Activated CD4-positive, alpha-beta memory T cell treated with anti-CD3 and anti-CD28 coated beads for 36 hours (primary cell): ENCODE measurements around the gene C2CD2. TPM values are rescaled to one million over a fixed set of nuclear protein-coding genes. Genes with fewer than 3 reads are reported as not detected.

ENCODE experiments used
- CTCF ChIA-PET: fragments of 350-600 bp; sonication (Branson Sonifier 250); formaldehyde crosslinking; loops from one replicate; lab custom pipeline; 2021; ENCODE audit warnings: antibody characterized with exemption, inconsistent platforms; lab: Charles Lee
- POLR2A ChIA-PET: fragments of 350-600 bp; sonication (Branson Sonifier 250); formaldehyde crosslinking; loops from one replicate; lab custom pipeline; 2021; ENCODE audit warnings: antibody characterized with exemption; lab: Charles Lee
- DNase-seq: peaks from one replicate; pipeline ENCODE4 v3.0.0-alpha.2; 2020
- H3K27ac Mint-ChIP-seq: one replicate; pipeline ENCODE4 v1.8.0; 2021; ENCODE audit warnings: mixed read lengths
- H3K27me3 Mint-ChIP-seq: one replicate; pipeline ENCODE4 v1.8.0; 2021; ENCODE audit warnings: mixed read lengths
- H3K36me3 Mint-ChIP-seq: one replicate; pipeline ENCODE4 v1.8.0; 2021; ENCODE audit warnings: mixed read lengths
- H3K4me1 Mint-ChIP-seq: one replicate; pipeline ENCODE4 v1.8.0; 2021; ENCODE audit warnings: low read depth, mixed read lengths
- H3K4me3 Mint-ChIP-seq: one replicate; pipeline ENCODE4 v1.8.0; 2021; ENCODE audit warnings: mild to moderate bottlenecking, mixed read lengths
- H3K9me3 Mint-ChIP-seq: one replicate; pipeline ENCODE4 v1.8.0; 2021; ENCODE audit warnings: mixed read lengths
- intact Hi-C: fragments of 100-400 bp; cut with micrococcal nuclease; formaldehyde crosslinking; loops from one replicate; pipeline ENCODE4 v1.15.1; 2023
- total RNA-seq, 2 experiments: library from RNA; stranded (reverse); gene quantifications; one replicate each; pipeline ENCODE4 v1.2.3, GENCODE V29; 2021

C2CD2 gene
- total RNA-seq, 2 experiments from 2014 or later = 3.8 to 7.5 TPM

DNA sequence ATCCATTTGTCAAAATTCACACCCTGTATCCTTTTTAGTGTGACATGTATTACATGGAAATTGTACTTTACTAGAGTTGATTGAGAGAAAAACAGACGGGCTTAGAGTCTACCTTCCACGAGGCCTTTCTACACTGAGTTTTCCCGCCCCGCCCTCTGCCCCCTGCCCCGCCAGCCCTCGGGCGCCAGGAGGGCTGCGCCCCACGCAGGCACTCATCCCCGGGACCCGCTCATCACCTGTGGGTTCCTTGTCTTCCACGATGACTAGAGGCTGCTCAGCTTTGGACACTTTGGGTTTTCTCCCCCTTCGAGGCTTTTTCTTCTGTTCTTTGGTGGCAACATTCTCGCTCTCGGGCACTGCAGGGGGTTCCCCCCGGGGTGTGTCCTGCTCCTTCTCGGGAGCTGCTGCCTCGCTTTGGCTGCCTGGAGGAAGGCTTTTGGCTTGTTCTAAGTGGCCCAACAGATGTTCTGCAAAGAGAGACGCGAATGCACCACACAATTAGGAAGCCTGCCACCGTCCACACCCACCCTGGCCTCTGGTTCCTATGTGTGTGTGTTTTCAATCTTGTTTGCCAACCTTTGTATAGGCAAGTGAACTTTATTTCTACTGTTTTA lies 114.3 kb downstream of the C2CD2 start:
- intact Hi-C loops = no loop called here
- Mint-ChIP-seq H3K36me3 (peaks cover 51% of the 10 kb centered on the region), H3K4me3 (no peak overlapping the region), H3K9me3 (peaks cover 8% of the 10 kb centered on the region), H3K27ac (no peak overlapping the region), H3K4me1 (no peaks in the 10 kb centered on the region), H3K27me3 (no peaks in the 10 kb centered on the region)
- DNase-seq = no peak
- POLR2A ChIA-PET = no interaction called here
- CTCF ChIA-PET = no interaction called here

DNA sequence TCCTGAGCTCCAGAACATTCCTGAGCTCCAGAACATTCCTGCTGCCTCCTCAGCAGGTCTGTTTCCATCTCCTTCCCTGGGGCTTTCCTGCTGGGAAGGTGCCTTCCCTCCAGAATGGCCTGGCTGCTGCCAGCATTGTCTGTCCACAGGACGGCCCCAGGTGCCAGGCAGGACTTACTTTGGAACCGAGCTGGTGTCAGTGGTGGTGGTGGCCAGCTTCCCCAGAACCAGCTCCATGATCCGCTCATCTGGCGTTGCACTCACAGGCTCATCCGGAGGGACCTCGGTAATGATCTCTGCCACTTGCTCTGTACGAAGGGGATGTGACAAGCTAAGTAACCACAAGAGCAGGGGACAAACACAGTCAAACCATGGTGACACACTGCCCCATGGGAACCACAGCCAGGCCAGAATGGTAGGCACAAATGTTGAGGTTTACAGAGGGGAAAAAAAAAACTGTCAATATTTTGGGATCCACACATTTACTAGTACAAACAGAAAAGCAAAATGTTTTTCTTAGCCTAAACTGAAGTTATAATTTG lies 116.0 kb downstream of the C2CD2 start:
- no peaks in the 10 kb centered on the region for H3K27me3 Mint-ChIP-seq
- H3K4me1 Mint-ChIP-seq = no peaks in the 10 kb centered on the region
- peaks cover 46% of the 10 kb centered on the region for H3K36me3 Mint-ChIP-seq
- DNase-seq = no peak
- ChIA-PET CTCF (interaction anchor here (0.9 to 2.3 kb wide), 2 partner anchors 270 to 280 kb away, joined by 3 to 7 read pairs; no protein-coding TSS in a partner anchor), POLR2A (no interaction called here)
- no peak overlapping the region for H3K4me3 Mint-ChIP-seq
- intact Hi-C loops = no loop called here
- peaks cover 8% of the 10 kb centered on the region for H3K9me3 Mint-ChIP-seq
- H3K27ac Mint-ChIP-seq = no peak overlapping the region

DNA sequence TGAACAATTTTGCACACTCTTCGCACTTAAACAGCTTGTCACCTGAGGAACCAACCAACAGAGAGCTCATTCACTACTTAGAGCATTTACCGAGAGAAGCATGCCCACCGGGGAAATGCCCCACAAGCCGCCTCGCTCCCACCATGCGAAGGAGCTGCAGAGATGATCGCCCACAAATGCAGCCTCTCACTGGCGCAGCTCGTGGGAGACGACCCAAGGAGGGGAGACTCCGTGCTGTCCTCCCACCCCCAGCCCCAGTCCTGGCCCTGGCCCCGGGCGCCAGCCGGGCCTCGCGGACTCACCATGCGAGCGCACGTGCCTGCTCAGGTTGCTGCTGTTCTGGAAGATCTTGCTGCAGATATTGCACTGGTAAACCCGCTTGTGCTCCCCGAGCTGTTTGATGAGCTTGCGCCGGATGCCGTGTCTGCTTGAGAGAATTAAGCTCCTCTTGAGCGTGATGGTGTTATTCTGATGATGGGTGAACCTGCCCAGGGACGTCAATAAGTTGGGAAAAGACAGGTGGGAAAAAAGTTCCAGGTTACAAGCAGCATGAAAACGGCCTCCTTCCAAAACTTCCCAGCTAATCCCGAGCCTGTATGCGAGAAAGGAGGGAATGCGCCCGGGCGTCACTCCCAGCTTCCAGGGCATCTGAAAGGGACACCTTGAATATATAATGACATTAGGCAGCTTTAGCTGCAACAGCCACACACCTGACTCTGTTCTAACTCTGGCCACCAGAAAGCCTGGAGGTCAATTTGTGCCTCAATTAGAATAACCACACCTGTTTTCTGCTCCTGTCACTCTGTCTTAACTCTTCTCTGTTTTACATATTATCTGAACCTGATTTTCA lies 117.4 kb downstream of the C2CD2 start:
- Mint-ChIP-seq H3K27ac (no peak overlapping the region), H3K36me3 (peaks cover 39% of the 10 kb centered on the region), H3K4me1 (no peaks in the 10 kb centered on the region), H3K9me3 (peaks cover 7% of the 10 kb centered on the region), H3K27me3 (no peaks in the 10 kb centered on the region), H3K4me3 (no peak overlapping the region)
- intact Hi-C loops = no loop called here
- ChIA-PET CTCF (interaction anchor here (1.0 to 2.3 kb wide), 2 partner anchors 20 to 281 kb away, joined by 5 to 7 read pairs; no protein-coding TSS in a partner anchor), POLR2A (no interaction called here)
- no peak for DNase-seq

DNA sequence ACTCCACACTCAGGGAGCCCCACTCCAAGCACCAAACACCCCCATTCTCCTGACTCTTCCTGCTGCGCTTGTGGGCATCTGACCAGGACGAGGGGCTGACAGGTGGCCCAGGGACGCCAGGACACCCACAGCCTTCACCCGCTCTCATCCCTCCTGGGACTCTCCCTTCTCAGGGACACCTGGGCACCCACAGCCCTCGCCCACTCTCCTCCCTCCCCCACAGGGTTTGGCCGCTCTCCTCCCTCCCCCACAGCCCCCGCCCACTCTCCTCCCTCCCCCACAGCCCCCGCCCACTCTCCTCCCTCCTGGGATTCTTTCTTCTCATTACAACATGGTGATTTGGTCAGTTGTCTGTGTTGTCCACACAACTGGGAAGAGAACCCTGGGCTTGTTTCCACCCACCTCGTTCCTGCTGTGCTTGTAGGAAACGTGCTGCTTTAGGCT lies 118.1 kb downstream of the C2CD2 start:
- ChIA-PET CTCF (interaction anchor here (1.0 kb wide), 1 partner anchor 19 kb away, joined by 5 read pairs; no protein-coding TSS in a partner anchor), POLR2A (no interaction called here)
- H3K9me3 Mint-ChIP-seq = peaks cover under 1% of the 10 kb centered on the region
- no peak overlapping the region for H3K27ac Mint-ChIP-seq
- no peaks in the 10 kb centered on the region for H3K4me1 Mint-ChIP-seq
- H3K36me3 Mint-ChIP-seq = peaks cover 33% of the 10 kb centered on the region
- H3K4me3 Mint-ChIP-seq = no peak overlapping the region
- intact Hi-C loops = no loop called here
- no peak for DNase-seq
- no peaks in the 10 kb centered on the region for H3K27me3 Mint-ChIP-seq

Other genes starting within 250 kb of the C2CD2 start
- under 1 TPM; 0.10 to 0.24 TPM for gene RIPK4, start 187.0 kb downstream of the C2CD2 start, total RNA-seq
- gene PRDM15, start 74.7 kb downstream of the C2CD2 start, total RNA-seq = 1 to 10 TPM; 8.5 to 9.9 TPM
- 10 to 100 TPM; 23.6 to 24.1 TPM for gene ZBTB21, start 56.3 kb upstream of the C2CD2 start, total RNA-seq
- gene UMODL1, start 117.3 kb upstream of the C2CD2 start, total RNA-seq = not detected